ENCODE results near the gene ZPLD1.

ZPLD1 gene

GRCh38 chr3:102521246-102521645 is 86.4 kb downstream of the ZPLD1 start:
- DNase-seq: no peak
- intact Hi-C loops (cut with DNase I): no loop called here

- no peak for DNase-seq
- intact Hi-C loops (cut with DNase I): no loop called here
Measured at GRCh38 chr3:102525624-102526023, 90.8 kb downstream of the ZPLD1 start.

- intact Hi-C loops (cut with DNase I): no loop called here
- no peak for DNase-seq
Measured at GRCh38 chr3:102526865-102527264, 92.0 kb downstream of the ZPLD1 start.

- intact Hi-C loops (cut with DNase I): no loop called here
- DNase-seq: no peak
Measured at GRCh38 chr3:102528727-102529126, 93.9 kb downstream of the ZPLD1 start.
